ENCODE data around the gene C5orf47. TPM values are rescaled to one million over a fixed set of nuclear protein-coding genes. Genes with fewer than 3 reads are reported as not detected.

C5orf47 gene
- total RNA-seq, 1 donor: not detected

- Histone ChIP-seq H3K4me3 (ENCODE audit: low read length) (no peak overlapping the region), H3K9me3 (ENCODE audit: low read depth, low read length) (no peaks in the 10 kb centered on the region), H3K4me1 (ENCODE audit: insufficient read depth, low read length) (no peaks in the 10 kb centered on the region), H3K27me3 (ENCODE audit: insufficient read depth, low read length) (no peaks in the 10 kb centered on the region)
Measured at GRCh38 chr5:174046558-174046957, 57.6 kb downstream of the C5orf47 start.

- Histone ChIP-seq H3K27me3 (ENCODE audit: insufficient read depth, low read length) (no peaks in the 10 kb centered on the region), H3K4me1 (ENCODE audit: insufficient read depth, low read length) (no peaks in the 10 kb centered on the region), H3K9me3 (ENCODE audit: low read depth, low read length) (no peaks in the 10 kb centered on the region), H3K4me3 (ENCODE audit: low read length) (no peak overlapping the region)
Measured at GRCh38 chr5:174047472-174048099, 58.6 kb downstream of the C5orf47 start.

GRCh38 chr5:174052636-174053035 lies 63.7 kb downstream of the C5orf47 start:
- Histone ChIP-seq H3K4me3 (ENCODE audit: low read length) (no peak overlapping the region), H3K9me3 (ENCODE audit: low read depth, low read length) (no peaks in the 10 kb centered on the region), H3K27me3 (ENCODE audit: insufficient read depth, low read length) (no peaks in the 10 kb centered on the region), H3K4me1 (ENCODE audit: insufficient read depth, low read length) (no peaks in the 10 kb centered on the region)

GRCh38 chr5:174053905-174054304 lies 64.9 kb downstream of the C5orf47 start:
- Histone ChIP-seq H3K4me1 (ENCODE audit: insufficient read depth, low read length) (no peaks in the 10 kb centered on the region), H3K4me3 (ENCODE audit: low read length) (no peak overlapping the region), H3K27me3 (ENCODE audit: insufficient read depth, low read length) (no peaks in the 10 kb centered on the region), H3K9me3 (ENCODE audit: low read depth, low read length) (no peaks in the 10 kb centered on the region)

Other genes starting within 250 kb of the C5orf47 start
- gene CPEB4, start 100.8 kb upstream of the C5orf47 start, total RNA-seq: 59.1 TPM
- gene NSG2, start 56.5 kb downstream of the C5orf47 start, total RNA-seq: not detected